Smooth muscle cell (in vitro differentiated cells): ENCODE measurements around the gene PIK3R6. TPM values are rescaled to one million over a fixed set of nuclear protein-coding genes. Genes with fewer than 3 reads are reported as not detected.
"Not testable (repeated sequence)": the region's sequence is repeated elsewhere in the genome, so short reads cannot be mapped to it uniquely, and the experiment has no call there.

ENCODE experiments used
- DNase-seq: peaks from one replicate; lab custom pipeline; 2025; ENCODE audit not compliant: unreplicated experiment; lab: John Stamatoyannopoulos, UW
- H2AFZ ChIP-seq: fragments of 200-600 bp; sonication (generic); 2 replicates; pipeline ENCODE4 v1.6.0; 2016; ENCODE audit warnings: antibody characterized with exemption, low read depth, mild to moderate bottlenecking
- H3F3A ChIP-seq: fragments of 200-600 bp; sonication (generic); 2 replicates; pipeline ENCODE4 v1.6.0; 2017; ENCODE audit warnings: antibody characterized with exemption, low read depth
- H3K27ac ChIP-seq: fragments of 200-600 bp; sonication (generic); 2 replicates; pipeline ENCODE4 v1.5.1; 2016; ENCODE audit warnings: low read depth, mild to moderate bottlenecking
- H3K27me3 ChIP-seq: fragments of 200-600 bp; sonication (generic); 2 replicates; pipeline ENCODE4 v1.6.1; 2016; ENCODE audit warnings: low read depth, mild to moderate bottlenecking
- H3K36me3 ChIP-seq: fragments of 200-600 bp; sonication (generic); 2 replicates; pipeline ENCODE4 v1.5.1; 2016; ENCODE audit warnings: low read depth
- H3K4me1 ChIP-seq: fragments of 200-600 bp; sonication (generic); 2 replicates; pipeline ENCODE4 v1.5.1; 2016; ENCODE audit warnings: low read depth
- H3K4me2 ChIP-seq: fragments of 200-600 bp; sonication (generic); 2 replicates; pipeline ENCODE4 v1.6.0; 2016; ENCODE audit warnings: mild to moderate bottlenecking
- H3K4me3 ChIP-seq: fragments of 200-600 bp; sonication (generic); 2 replicates; pipeline ENCODE4 v1.5.1; 2016; ENCODE audit warnings: mild to moderate bottlenecking
- H3K79me2 ChIP-seq: fragments of 200-600 bp; sonication (generic); 2 replicates; pipeline ENCODE4 v1.6.0; 2016; ENCODE audit warnings: low read depth, mild to moderate bottlenecking
- H3K9ac ChIP-seq: fragments of 200-600 bp; sonication (generic); 2 replicates; pipeline ENCODE4 v1.6.0; 2016; ENCODE audit warnings: low read depth
- H3K9me3 ChIP-seq: fragments of 200-600 bp; sonication (generic); replicated peaks from 2 replicates; pipeline ENCODE4 v1.5.1; 2016; ENCODE audit warnings: low read depth
- H4K20me1 ChIP-seq: fragments of 200-600 bp; sonication (generic); 2 replicates; pipeline ENCODE4 v1.6.0; 2016; ENCODE audit warnings: low read depth
- CTCF ChIP-seq: fragments of 200-600 bp; sonication (generic); IDR thresholded peaks from 2 replicates; pipeline ENCODE4 v1.5.1; 2017; ENCODE audit warnings: borderline replicate concordance, mild to moderate bottlenecking, antibody characterized with exemption; ENCODE audit not compliant: insufficient read depth, poor library complexity, severe bottlenecking
- WGBS: methylation state at CpG from one replicate; pipeline ENCODE4 v1.1.7; 2016; ENCODE audit warnings: low lambda C conversion rate; 5-methylcytosine and 5-hydroxymethylcytosine counted together
- polyA plus RNA-seq: library from polyadenylated mRNA; unstranded; fragments of >200 nt; fragmentation: Nextera tagmentation; extraction: Ambion mirVana; gene quantifications from 2 replicates; pipeline ENCODE4 v1.2.1, GENCODE V29; 2016
- total RNA-seq: library from RNA; depleted of rRNA; stranded (reverse); fragments of >200 nt; gene quantifications from 2 replicates; pipeline ENCODE4 v1.2.3, GENCODE V29; 2014

Gene PIK3R6
- total and polyA plus RNA-seq, 2 experiments from 2014 or later: not detected

DNA sequence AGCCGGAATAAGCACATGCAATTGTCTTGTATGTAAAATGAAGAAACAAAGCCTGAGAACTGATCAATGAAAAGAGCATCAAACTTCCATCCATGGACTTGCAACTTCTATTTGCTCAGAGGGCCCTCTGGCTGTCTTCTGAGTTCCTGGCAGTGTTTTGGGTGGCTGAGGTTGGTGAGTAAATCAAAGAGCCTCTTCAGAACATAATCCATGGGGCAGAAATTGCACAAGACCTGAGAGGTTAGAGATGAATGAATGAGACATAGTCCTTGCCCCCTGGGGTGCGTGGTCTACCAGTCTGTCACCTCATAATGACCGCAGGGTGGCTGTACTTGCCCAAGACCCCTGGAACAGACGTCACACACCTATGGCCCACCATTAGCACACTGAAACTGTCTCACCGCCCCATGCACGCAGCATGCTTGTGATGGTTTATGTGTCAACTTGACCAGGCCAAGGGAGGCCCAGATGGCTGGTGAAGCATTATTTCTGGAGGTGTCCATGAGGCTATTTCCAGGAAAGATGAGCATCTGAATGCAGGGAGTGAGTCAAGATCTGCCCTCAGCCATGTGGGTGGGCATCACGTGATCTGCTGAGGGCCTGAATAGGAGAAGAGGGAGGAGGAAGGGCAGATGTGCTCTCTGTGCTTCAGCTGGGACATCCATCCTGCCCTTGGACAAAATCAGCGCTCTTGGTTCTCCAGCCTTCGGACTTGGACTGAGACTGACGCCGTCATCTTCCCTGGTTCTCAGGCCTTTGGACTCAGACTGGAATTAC is 8.3 kb downstream of the PIK3R6 start:
- H3K36me3 ChIP-seq: no peaks in the 10 kb centered on the region
- no peak overlapping the region for H3K9ac ChIP-seq
- H3K4me3 ChIP-seq: no peak overlapping the region
- H3F3A ChIP-seq: no peaks in the 10 kb centered on the region
- peak overlapping the region; percentile 27 for H3K4me2 ChIP-seq
- no peak for TF ChIP-seq CTCF
- no peaks in the 10 kb centered on the region for H4K20me1 ChIP-seq
- no peak overlapping the region for H3K27ac ChIP-seq
- H2AFZ ChIP-seq: peak overlapping the region; percentile 37
- peaks cover 15% of the 10 kb centered on the region for H3K4me1 ChIP-seq
- no peak for DNase-seq
- 72% methylated on average over 11 of the region's 11 CpGs for WGBS
- no peaks in the 10 kb centered on the region for H3K9me3 ChIP-seq
- H3K27me3 ChIP-seq: no peaks in the 10 kb centered on the region
- no peaks in the 10 kb centered on the region for H3K79me2 ChIP-seq

DNA sequence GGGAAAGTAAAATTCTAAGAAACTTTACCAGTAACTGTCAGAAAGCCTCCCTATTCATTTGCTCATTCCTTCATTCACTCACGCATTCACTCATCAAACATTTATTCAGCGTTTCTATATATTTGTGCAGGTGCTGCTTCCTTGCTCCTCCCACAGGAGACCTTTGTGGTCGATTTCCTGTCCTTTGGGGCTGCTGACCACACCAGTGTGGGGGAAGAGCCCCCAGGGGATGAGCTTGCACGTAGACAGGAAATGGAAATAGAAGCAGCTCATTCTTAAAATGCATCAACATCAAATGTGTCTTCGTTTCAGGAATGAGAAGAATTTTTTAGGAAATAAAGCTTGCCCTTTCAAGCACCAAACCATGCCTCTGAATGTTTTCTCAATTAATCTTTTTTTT is 9.6 kb downstream of the PIK3R6 start:
- Histone ChIP-seq H3K4me2 (no peak overlapping the region), H3K27me3 (no peaks in the 10 kb centered on the region), H3F3A (no peaks in the 10 kb centered on the region), H4K20me1 (no peaks in the 10 kb centered on the region), H3K9ac (no peak overlapping the region), H3K4me3 (no peak overlapping the region), H3K4me1 (peaks cover 15% of the 10 kb centered on the region), H3K27ac (no peak overlapping the region), H3K9me3 (no peaks in the 10 kb centered on the region), H3K36me3 (no peaks in the 10 kb centered on the region), H2AFZ (no peak overlapping the region), H3K79me2 (no peaks in the 10 kb centered on the region)
- no peak for TF ChIP-seq CTCF
- no peak for DNase-seq
- WGBS: 45% methylated on average over 5 of the region's 5 CpGs

GRCh38 chr17:8856869-8857575 is 10.5 kb downstream of the PIK3R6 start:
- Histone ChIP-seq H2AFZ (no peak overlapping the region), H3K9me3 (no peaks in the 10 kb centered on the region), H3K27ac (no peak overlapping the region), H3K9ac (no peak overlapping the region), H3K4me3 (no peak overlapping the region), H3K79me2 (no peaks in the 10 kb centered on the region), H4K20me1 (no peaks in the 10 kb centered on the region), H3K27me3 (no peaks in the 10 kb centered on the region), H3K4me2 (no peak overlapping the region), H3F3A (no peaks in the 10 kb centered on the region), H3K4me1 (peaks cover 15% of the 10 kb centered on the region), H3K36me3 (no peaks in the 10 kb centered on the region)
- WGBS: 71% methylated on average over 14 of the region's 14 CpGs
- DNase-seq: no peak
- no peak for TF ChIP-seq CTCF

- not testable (repeated sequence) for H3F3A ChIP-seq, H3K27ac ChIP-seq, H3K9ac ChIP-seq, H3K27me3 ChIP-seq, H3K4me2 ChIP-seq, H4K20me1 ChIP-seq, H3K36me3 ChIP-seq, H3K9me3 ChIP-seq, H2AFZ ChIP-seq, DNase-seq, H3K79me2 ChIP-seq, H3K4me3 ChIP-seq
- WGBS: 92% methylated on average over 6 of the region's 6 CpGs
- peaks cover 15% of the 10 kb centered on the region for H3K4me1 ChIP-seq
These were observed 11.3 kb downstream of the PIK3R6 start for GRCh38 chr17:8856205-8856603.
